NB4 (cell line): ENCODE data around the gene CUX1.

ENCODE experiments used
- DNase-seq: peaks from one replicate; pipeline ENCODE4 v3.0.0; 2010; ENCODE audit warnings: low read depth
- H3K4me3 ChIP-seq: one replicate; pipeline ENCODE4 v1.5.1; 2011; ENCODE audit warnings: mild to moderate bottlenecking, low read depth, low read length, moderate library complexity
- MAX ChIP-seq: IDR thresholded peaks from 2 replicates; pipeline ENCODE4 v1.6.1; 2011; ENCODE audit warnings: low read depth, low read length
- MYC ChIP-seq: IDR thresholded peaks from 2 replicates; pipeline ENCODE4 v1.6.1; 2011; ENCODE audit warnings: low read depth, low read length
- POLR2A ChIP-seq: IDR thresholded peaks from 2 replicates; pipeline ENCODE4 v1.6.1; 2011; ENCODE audit warnings: mild to moderate bottlenecking; ENCODE audit not compliant: insufficient read length; ENCODE audit errors: extremely low read depth
- TF ChIP-seq, protein P1 (sequence below): IDR thresholded peaks from one replicate; pipeline ENCODE4 v1.5.1; 2012; ENCODE audit warnings: low read depth, low read length

CUX1 gene

DNA sequence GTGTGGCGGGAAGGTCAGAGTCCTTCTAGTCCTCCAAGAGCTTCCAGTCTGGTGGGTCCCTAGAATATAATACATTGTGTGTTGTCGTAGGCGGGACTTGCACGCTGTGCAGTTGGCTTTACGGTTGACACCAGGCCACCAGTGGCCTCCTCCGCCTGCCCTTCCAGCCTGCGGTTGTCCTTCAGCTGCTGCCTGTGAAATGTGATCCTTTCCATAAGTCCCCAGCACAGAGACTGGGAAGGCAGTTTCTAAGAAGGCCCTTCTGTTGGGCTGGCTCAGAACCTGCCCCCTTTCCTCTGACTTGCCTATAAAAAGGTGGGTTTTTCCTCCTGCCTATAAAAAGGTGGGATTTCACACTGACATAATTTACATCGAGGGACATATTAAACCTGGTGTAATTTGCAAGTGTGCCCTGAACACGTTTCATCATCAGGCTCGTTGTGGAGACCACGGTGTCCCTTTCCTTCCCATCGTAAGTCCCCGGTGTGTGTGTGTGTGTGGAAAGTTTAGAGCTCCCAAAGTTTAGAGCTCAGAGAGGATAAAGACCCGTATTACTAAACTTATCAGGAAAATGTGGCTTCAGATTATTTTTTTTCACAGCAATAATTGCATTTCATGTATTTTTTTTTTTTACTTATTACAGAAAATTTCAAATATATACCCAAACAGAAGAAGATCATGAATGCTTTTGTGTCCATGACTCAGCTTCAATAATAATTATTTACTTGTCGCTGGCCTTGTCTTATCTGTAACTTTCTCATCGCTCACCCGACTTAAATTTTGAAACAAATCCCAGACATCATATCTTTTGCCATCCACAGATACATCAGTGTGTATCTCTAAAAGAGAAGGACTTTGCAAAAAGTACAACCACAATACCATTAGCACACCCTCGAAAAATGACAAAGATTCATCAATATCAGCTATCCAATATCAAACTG, 45.1 kb downstream of the CUX1 start:
- TF ChIP-seq MYC (no peak), MAX (no peak), POLR2A (no peak)
- TF ChIP-seq, protein P1, sequence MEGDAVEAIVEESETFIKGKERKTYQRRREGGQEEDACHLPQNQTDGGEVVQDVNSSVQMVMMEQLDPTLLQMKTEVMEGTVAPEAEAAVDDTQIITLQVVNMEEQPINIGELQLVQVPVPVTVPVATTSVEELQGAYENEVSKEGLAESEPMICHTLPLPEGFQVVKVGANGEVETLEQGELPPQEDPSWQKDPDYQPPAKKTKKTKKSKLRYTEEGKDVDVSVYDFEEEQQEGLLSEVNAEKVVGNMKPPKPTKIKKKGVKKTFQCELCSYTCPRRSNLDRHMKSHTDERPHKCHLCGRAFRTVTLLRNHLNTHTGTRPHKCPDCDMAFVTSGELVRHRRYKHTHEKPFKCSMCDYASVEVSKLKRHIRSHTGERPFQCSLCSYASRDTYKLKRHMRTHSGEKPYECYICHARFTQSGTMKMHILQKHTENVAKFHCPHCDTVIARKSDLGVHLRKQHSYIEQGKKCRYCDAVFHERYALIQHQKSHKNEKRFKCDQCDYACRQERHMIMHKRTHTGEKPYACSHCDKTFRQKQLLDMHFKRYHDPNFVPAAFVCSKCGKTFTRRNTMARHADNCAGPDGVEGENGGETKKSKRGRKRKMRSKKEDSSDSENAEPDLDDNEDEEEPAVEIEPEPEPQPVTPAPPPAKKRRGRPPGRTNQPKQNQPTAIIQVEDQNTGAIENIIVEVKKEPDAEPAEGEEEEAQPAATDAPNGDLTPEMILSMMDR, result no peak
- DNase-seq, result no peak
- no peak overlapping the region for H3K4me3 ChIP-seq

- DNase-seq, result no peak
- TF ChIP-seq POLR2A (no peak), MYC (no peak), MAX (no peak)
- TF ChIP-seq, protein P1, result no peak
- H3K4me3 ChIP-seq, result no peak overlapping the region
Observed at GRCh38 chr7:101863598-101863997, 46.2 kb downstream of the CUX1 start.

DNA sequence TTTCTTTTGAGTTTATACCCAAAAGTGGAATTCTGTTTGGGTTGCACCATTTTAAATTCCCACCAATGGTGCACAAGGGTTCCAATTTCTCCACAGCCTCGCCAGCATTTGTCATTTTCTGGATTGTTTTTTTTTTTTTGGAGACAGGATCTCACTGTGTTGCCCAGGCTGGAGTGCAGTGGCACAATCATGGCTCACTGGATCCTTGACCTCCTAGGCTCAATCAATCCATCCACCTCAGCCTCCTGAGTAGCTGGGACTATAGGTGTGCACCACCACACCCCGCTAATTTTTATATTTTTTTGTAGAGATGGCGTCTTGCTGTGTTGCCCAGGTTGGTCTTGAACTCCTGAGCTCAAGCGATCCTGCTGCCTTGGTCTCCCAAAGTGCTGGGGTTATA, 46.6 kb downstream of the CUX1 start:
- no peak for TF ChIP-seq POLR2A
- TF ChIP-seq MYC, result no peak
- no peak for TF ChIP-seq MAX
- TF ChIP-seq, protein P1, result no peak
- DNase-seq, result no peak
- H3K4me3 ChIP-seq, result no peak overlapping the region

- TF ChIP-seq, protein P1, result no peak
- no peak for TF ChIP-seq MAX
- TF ChIP-seq MYC, result no peak
- no peak for TF ChIP-seq POLR2A
- H3K4me3 ChIP-seq, result no peak overlapping the region
- DNase-seq, result no peak
Observed at GRCh38 chr7:101865031-101865430, 47.6 kb downstream of the CUX1 start.

- DNase-seq, result no peak
- TF ChIP-seq POLR2A, result no peak
- TF ChIP-seq MAX, result no peak
- TF ChIP-seq, protein P1, result no peak
- TF ChIP-seq MYC, result no peak
- H3K4me3 ChIP-seq, result no peak overlapping the region
Observed at GRCh38 chr7:101865455-101865854, 48.0 kb downstream of the CUX1 start.
